ENCODE data around the gene MRPL50. TPM values are rescaled to one million over a fixed set of nuclear protein-coding genes. Genes with fewer than 3 reads are reported as not detected.

MRPL50 gene
- total and polyA plus RNA-seq, 2 donors (not counting 1 experiment from before 2014, with no cell fraction given): 4.0 to 18.0 TPM

DNA sequence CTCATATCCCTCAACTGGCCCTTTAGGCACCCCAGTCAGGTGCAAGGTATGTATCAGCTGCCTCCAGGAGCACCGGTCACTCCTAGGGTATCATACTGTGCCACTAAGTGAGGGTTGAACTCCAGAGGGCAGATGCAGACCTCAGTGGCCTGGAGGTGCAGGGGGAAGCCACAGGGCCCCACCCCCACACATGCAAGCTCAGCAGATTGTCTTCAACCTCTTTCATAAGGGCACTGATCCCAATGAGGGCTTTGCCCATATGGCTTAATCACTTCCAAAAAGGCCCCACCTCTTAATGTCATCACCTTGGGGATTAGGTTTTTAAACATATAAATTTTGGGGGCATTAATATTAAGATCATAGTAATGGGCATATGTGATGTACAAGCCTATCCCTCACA, 41.8 kb downstream of the MRPL50 start:
- ATAC-seq (ENCODE audit: low read depth) (no peak), DNase-seq (no peak)
- no peak overlapping the region for H2AFZ ChIP-seq (ENCODE audit: insufficient read depth, low read depth, low read length, poor library complexity, severe bottlenecking)
- H3K4me3 ChIP-seq (ENCODE audit: control extremely low read depth in 1 of 5, extremely low read depth in 1 of 5, insufficient read depth in 1 of 5, low read depth in 2 of 5, low read length in 4 of 5): no peak overlapping the region
- H3K9me3 ChIP-seq (ENCODE audit: control extremely low read depth in 1 of 3, control insufficient read depth in 2 of 3, insufficient read depth in 1 of 3, low read length in 2 of 3): peaks cover 0 to 2% (median 0%) of the 10 kb centered on the region in 3 donors
- no peak overlapping the region for H3K4me3 Mint-ChIP-seq
- intact Hi-C loops (cut with micrococcal nuclease): no loop called here
- no peaks in the 10 kb centered on the region for H4K20me1 ChIP-seq (ENCODE audit: control insufficient read depth, insufficient read depth, low read length, poor library complexity, severe bottlenecking)
- H3K9ac ChIP-seq (ENCODE audit: low read length): no peak overlapping the region
- H3K4me2 ChIP-seq (replicated peaks; ENCODE audit: low read depth, low read length, poor library complexity, severe bottlenecking): no peak overlapping the region
- no peak overlapping the region for H3K27ac ChIP-seq (ENCODE audit: low read length in 2 of 2)
- no peak overlapping the region for H3K27ac Mint-ChIP-seq
- no peaks in the 10 kb centered on the region for H3K9me3 Mint-ChIP-seq (ENCODE audit: insufficient read depth)
- ChIA-PET CTCF (no interaction called here), POLR2A (no interaction called here)
- 0% methylated on average over 1 of the region's 1 CpG for WGBS (ENCODE audit: insufficient coverage)
- H3K4me1 Mint-ChIP-seq: no peaks in the 10 kb centered on the region
- peaks cover 7% of the 10 kb centered on the region for H3K27me3 Mint-ChIP-seq
- H3K36me3 ChIP-seq (replicated peaks in 1 of 2; ENCODE audit: control extremely low read depth in 1 of 2, control insufficient read depth in 1 of 2, extremely low read depth in 1 of 2, insufficient read depth in 2 of 2, low read length in 1 of 2): no peaks in the 10 kb centered on the region
- peaks cover 0 to 4% (median 0%) of the 10 kb centered on the region in 4 experiments for H3K27me3 ChIP-seq (replicated peaks in 1 of 4; ENCODE audit: control extremely low read depth in 1 of 4, control insufficient read depth in 3 of 4, insufficient read depth in 4 of 4, low read length in 3 of 4)
- TF ChIP-seq EZH2 (IDR thresholded peaks at IDR 0.05; ENCODE audit: borderline replicate concordance, insufficient read depth, low read depth, low read length, poor library complexity, severe bottlenecking): no peak
- TF ChIP-seq, protein P1, sequence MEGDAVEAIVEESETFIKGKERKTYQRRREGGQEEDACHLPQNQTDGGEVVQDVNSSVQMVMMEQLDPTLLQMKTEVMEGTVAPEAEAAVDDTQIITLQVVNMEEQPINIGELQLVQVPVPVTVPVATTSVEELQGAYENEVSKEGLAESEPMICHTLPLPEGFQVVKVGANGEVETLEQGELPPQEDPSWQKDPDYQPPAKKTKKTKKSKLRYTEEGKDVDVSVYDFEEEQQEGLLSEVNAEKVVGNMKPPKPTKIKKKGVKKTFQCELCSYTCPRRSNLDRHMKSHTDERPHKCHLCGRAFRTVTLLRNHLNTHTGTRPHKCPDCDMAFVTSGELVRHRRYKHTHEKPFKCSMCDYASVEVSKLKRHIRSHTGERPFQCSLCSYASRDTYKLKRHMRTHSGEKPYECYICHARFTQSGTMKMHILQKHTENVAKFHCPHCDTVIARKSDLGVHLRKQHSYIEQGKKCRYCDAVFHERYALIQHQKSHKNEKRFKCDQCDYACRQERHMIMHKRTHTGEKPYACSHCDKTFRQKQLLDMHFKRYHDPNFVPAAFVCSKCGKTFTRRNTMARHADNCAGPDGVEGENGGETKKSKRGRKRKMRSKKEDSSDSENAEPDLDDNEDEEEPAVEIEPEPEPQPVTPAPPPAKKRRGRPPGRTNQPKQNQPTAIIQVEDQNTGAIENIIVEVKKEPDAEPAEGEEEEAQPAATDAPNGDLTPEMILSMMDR (IDR thresholded peaks at IDR 0.05): no peak
- no peaks in the 10 kb centered on the region for H3K79me2 ChIP-seq (ENCODE audit: control insufficient read depth, insufficient read depth, low read length)
- H3K4me1 ChIP-seq (ENCODE audit: control insufficient read depth in 2 of 2, insufficient read depth in 2 of 2, low read length in 2 of 2): no peaks in the 10 kb centered on the region

DNA sequence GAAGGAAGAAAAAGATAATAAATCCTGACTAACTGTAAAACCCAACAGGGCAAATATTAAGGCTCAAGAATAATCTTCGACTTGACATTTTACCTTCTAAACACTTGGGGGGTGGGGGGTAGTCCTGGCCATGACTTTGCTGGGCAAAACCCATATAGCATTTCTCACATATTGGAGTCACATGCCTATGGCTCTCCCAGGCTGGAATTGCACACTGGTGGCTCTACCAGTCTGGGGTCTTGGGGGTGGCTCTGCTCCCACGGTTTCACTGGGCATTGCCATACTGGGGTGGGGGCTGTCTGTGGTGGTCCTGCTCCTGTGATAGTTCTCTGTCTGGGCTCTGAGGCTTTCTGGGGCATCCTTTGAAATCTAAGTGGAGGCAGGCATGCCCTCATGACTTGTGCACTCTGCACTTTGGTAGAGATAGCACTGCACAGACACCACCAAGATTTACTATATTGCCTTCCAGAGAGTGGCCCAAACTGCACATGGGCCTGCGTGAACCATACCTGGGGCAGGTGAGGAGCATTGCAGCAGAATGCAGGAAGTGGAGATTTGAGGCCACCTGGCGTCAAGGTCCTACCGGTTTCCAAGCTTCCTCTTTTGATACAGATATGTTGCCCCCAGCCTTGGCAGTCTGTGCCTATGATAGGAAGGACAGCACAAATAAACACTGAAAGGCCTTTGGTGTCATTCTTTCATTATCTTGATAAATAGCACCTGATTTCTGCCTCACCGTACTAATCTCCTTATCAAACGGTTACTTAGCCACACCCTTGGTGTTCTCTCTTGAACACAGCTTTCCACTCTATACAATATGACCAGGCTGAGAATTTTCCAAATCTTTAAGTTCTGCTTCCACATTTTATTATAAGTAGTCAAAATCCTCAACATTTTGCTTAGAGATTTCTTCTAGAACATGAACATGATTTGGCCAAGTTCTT, 43.4 kb downstream of the MRPL50 start:
- H3K4me3 Mint-ChIP-seq: no peak overlapping the region
- Histone ChIP-seq H3K27ac (ENCODE audit: low read length in 2 of 2) (no peak overlapping the region), H4K20me1 (ENCODE audit: control insufficient read depth, insufficient read depth, low read length, poor library complexity, severe bottlenecking) (no peaks in the 10 kb centered on the region), H2AFZ (ENCODE audit: insufficient read depth, low read depth, low read length, poor library complexity, severe bottlenecking) (no peak overlapping the region), H3K36me3 (replicated peaks in 1 of 2; ENCODE audit: control extremely low read depth in 1 of 2, control insufficient read depth in 1 of 2, extremely low read depth in 1 of 2, insufficient read depth in 2 of 2, low read length in 1 of 2) (no peaks in the 10 kb centered on the region), H3K9ac (ENCODE audit: low read length) (no peak overlapping the region), H3K4me2 (replicated peaks; ENCODE audit: low read depth, low read length, poor library complexity, severe bottlenecking) (no peak overlapping the region), H3K9me3 (ENCODE audit: control extremely low read depth in 1 of 3, control insufficient read depth in 2 of 3, insufficient read depth in 1 of 3, low read length in 2 of 3) (peaks cover 0 to 2% (median 0%) of the 10 kb centered on the region in 3 donors), H3K4me1 (ENCODE audit: control insufficient read depth in 2 of 2, insufficient read depth in 2 of 2, low read length in 2 of 2) (no peaks in the 10 kb centered on the region), H3K27me3 (replicated peaks in 1 of 4; ENCODE audit: control extremely low read depth in 1 of 4, control insufficient read depth in 3 of 4, insufficient read depth in 4 of 4, low read length in 3 of 4) (peaks cover 0 to 4% (median 0%) of the 10 kb centered on the region in 4 experiments), H3K79me2 (ENCODE audit: control insufficient read depth, insufficient read depth, low read length) (no peaks in the 10 kb centered on the region), H3K4me3 (ENCODE audit: control extremely low read depth in 1 of 5, extremely low read depth in 1 of 5, insufficient read depth in 1 of 5, low read depth in 2 of 5, low read length in 4 of 5) (no peak overlapping the region)
- TF ChIP-seq, protein P1 (IDR thresholded peaks at IDR 0.05): no peak
- no peak for TF ChIP-seq EZH2 (IDR thresholded peaks at IDR 0.05; ENCODE audit: borderline replicate concordance, insufficient read depth, low read depth, low read length, poor library complexity, severe bottlenecking)
- ATAC-seq (ENCODE audit: low read depth) (no peak), DNase-seq (no peak)
- H3K27ac Mint-ChIP-seq: no peak overlapping the region
- intact Hi-C loops (cut with micrococcal nuclease): no loop called here
- peaks cover 7% of the 10 kb centered on the region for H3K27me3 Mint-ChIP-seq
- 56% methylated on average over 5 of the region's 7 CpGs for WGBS (ENCODE audit: insufficient coverage)
- H3K4me1 Mint-ChIP-seq: no peaks in the 10 kb centered on the region
- H3K9me3 Mint-ChIP-seq (ENCODE audit: insufficient read depth): no peaks in the 10 kb centered on the region
- ChIA-PET POLR2A (no interaction called here), CTCF (no interaction called here)

Data from B cell (primary cell).